Globus pallidus (tissue), 1 donor: ENCODE measurements around the gene L1CAM.

Source experiments
- DNase-seq: peaks from one replicate; pipeline ENCODE4 v3.0.0-alpha.2; 2015; ENCODE audit warnings: low spot score

Gene L1CAM

DNA sequence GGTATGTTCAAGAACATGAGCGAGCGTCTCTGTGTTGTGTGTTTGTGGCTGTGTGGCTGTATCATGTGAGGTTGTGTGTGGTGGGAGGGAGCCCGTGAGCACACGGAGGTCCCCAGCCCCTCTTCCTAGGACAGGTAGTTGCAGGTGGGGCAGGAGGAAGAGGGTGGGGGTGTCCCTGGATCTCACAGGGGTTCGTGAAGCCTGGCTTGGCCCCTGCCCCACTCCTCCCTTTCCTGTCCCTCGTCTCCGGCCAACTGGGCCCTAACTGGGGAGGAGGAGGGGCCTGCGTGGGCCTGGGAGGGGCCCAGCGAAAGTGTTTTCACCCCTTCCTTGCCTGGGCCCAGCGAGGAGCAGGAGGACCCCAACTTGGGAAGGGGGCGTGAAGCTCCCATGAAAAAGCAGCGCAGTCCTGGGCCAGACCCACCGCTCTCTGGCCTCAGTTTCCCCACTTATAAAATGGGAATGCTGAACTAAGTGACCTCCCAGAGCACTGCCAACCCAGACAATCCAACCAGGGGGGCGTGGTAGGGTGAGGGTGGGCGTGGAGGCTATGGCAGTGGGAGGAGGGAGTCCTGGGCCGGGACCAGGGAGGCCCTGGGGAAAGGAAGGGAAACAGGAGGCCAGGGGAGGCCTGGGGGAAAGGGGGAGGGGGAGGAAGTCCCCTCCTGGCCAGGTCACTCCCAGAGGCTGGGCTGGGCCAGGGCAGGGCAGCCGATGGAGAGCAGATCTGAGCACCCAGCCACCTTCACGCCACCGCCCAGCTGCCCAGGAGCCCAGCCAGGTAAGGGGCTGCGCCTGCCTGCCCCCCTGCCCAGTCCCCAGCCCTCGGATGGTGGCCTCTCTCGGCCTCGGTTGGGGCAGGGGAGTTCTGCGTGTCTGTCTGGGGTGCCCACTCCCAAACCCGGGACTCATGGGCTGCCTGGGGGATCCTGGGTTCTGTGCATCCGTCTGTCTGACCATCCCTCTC lies 18.3 kb upstream of the L1CAM start, which contains the start of gene AVPR2:
Gene AVPR2, plus strand, starts transcription at position 683 of the 967 bp plus-strand sequence. CDS start 473 bp downstream, outside the sequence.
- DNase-seq = no peak

GRCh38 chrX:153903238-153903980 lies 17.4 kb upstream of the L1CAM start:
- DNase-seq = no peak

DNA sequence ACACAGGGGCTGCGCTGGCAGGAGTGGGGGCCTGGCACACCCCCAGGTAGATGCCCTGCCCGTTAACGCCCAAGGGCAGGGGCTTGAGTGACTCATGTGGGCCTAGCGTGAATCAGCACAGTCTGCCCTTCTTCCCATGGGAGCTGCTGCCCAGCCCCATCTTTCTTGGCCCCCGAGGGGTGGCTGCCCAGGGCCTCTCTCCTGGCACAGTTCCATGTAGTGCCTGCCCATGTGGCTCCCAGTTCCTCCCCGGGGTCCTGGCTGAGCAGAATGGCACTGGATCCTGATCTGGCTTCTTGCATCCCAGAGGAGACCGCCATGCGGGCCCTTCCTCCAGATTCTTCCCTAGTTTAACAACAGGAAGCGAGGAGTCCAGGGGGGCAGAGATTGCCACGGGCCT lies 16.4 kb upstream of the L1CAM start:
- DNase-seq = no peak

GRCh38 chrX:153901753-153902140 lies 15.8 kb upstream of the L1CAM start:
- DNase-seq = no peak

GRCh38 chrX:153900831-153901752 lies 15.1 kb upstream of the L1CAM start:
- DNase-seq = peak; percentile 25

GRCh38 chrX:153897899-153898298 lies 11.9 kb upstream of the L1CAM start:
- DNase-seq = no peak

DNA sequence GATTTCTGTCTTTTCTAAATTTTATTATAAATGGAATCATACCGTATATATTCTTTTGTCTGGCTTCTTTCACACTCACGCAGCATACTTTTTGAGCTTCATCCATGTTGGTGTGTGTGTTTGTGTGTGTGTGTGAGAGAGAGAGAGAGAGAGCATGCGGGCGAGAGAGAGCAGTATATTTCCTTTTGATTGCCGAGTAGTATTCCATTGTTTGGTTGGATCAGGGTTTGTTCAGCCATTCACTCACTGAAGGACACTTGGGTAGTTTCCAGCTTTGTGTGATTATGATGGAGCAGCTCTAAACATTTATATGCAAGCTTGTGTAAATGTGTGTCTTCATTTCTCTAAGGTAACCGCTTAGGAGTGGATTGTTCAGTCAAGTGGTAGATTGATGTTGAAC lies 3.1 kb upstream of the L1CAM start:
- no peak for DNase-seq

GRCh38 chrX:153888344-153888743 lies 2.4 kb upstream of the L1CAM start:
- no peak for DNase-seq

DNA sequence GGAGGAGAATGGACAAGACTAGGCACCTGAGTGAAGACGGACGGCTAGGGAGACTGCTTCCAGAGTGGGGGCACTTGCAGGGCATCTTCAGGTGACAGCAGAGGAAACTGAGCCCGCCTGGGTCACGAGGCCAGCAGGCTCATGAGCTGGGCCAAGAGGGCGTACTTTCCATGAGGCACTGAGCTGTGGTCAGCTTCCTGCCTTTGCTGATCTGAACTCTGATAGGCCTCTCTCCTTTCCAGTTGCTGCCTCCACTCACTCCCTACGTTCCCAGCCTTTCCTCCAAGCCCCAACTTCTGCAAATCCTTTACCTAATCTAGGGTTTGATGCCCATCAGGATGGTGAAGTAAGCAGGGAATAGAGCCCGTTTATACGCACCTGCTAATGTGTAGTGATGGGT lies 1.4 kb upstream of the L1CAM start:
- no peak for DNase-seq

- no peak for DNase-seq
Observed at GRCh38 chrX:153886915-153887314, 942 bp upstream of the L1CAM start.

- no peak for DNase-seq
Observed at GRCh38 chrX:153885208-153885787, 675 bp downstream of the L1CAM start.

GRCh38 chrX:153884590-153884989 lies 1.4 kb downstream of the L1CAM start:
- no peak for DNase-seq

- DNase-seq = no peak
Observed at GRCh38 chrX:153884136-153884535, 1.8 kb downstream of the L1CAM start.

- DNase-seq = no peak
Observed at GRCh38 chrX:153883163-153883843, 2.7 kb downstream of the L1CAM start.

GRCh38 chrX:153882557-153882956 lies 3.4 kb downstream of the L1CAM start:
- no peak for DNase-seq

GRCh38 chrX:153882086-153882498 lies 3.9 kb downstream of the L1CAM start:
- peak; percentile 33 for DNase-seq

DNA sequence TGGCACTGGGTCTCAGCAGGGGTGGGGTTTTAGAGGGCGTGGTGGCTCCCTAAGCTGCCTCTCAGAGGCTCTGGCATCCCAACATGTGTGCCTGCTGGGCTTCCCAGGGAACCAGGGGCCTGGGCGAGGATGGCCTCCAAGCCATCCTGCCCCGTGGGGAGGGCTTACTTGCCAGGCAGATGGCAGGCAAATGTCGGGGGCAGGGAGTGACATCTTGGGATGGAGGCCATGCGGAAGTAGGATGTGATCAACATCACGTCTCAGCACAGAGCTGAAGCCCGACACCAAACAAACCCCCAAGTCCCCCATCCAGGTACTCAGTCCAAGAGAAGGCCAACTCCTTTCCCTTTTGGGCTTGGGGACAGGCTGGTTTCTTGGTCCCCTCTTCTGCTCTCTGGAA lies 4.7 kb downstream of the L1CAM start:
- DNase-seq = no peak

DNA sequence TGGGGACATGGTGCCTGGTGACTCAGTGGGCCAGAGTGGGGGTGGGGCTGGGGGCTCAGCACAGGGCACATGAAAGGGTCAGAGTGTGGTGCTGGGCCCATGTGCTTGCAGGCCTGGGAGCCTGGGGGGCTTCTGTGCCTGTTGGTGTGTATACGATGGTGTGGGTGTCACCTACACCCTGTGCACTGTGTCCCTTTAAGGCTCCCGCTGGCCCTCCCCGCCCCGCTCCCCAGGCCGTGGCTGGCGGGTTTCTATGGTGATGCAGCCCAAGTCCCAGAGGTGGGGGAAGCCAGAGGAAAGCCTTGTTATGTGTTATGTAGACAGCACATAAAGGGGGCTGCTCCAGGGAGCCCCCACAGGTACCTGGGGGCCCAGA lies 5.5 kb downstream of the L1CAM start:
- DNase-seq = no peak

DNA sequence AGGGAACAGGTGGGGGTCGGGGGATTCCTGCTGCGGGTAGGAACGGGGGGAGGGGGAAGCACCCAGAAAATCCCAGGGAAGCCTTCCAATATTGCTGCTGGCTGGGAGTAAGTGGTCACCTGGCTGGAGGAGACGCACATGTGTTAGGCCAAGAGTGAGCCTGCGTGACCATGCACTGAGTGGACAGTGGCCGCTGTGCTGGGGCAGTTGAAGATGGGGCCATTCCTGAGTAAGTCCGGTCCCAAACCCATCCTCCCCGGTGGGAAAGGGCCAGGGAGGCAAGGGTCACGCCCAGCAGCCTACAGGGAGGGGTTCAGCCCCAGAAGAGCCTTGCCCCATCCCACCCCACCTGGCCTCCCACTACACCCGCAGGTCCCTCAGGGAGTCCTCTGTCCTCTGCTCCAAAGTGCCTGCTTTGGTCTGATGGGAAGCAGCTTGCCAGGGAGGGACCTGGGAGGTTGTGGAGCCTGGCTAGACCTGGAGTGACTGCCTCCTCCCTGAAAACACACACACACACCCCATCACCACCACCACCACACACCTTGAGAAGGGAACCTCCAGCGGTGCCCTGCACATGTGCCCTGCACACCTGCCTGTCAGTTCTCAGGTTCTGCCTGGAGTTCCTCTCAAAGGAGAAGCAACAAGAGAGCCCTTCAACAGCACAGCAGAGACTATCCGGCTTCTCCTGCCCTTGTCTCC lies 6.1 kb downstream of the L1CAM start:
- DNase-seq = no peak

- no peak for DNase-seq
Observed at GRCh38 chrX:153878969-153879653, 6.9 kb downstream of the L1CAM start.
